Measurements from ENCODE around the gene PTPRN2. TPM values are rescaled to one million over a fixed set of nuclear protein-coding genes. Genes with fewer than 3 reads are reported as not detected.

PTPRN2 gene
- total RNA-seq, 1 experiment from 2014 or later = 1.1 TPM

- no TSS peak for BruUV-seq (replicated peaks)
- no peaks in the 10 kb centered on the region for H3K27me3 ChIP-seq (ENCODE audit: control insufficient read depth, insufficient read depth, low read length)
- H3K27ac ChIP-seq (ENCODE audit: low read length) = no peak overlapping the region
- DNase-seq (ENCODE audit: low read depth, low spot score) (no peak), ATAC-seq (no peak)
- ChIA-PET CTCF (no interaction called here), POLR2A (no interaction called here)
- no peaks in the 10 kb centered on the region for H3K9me3 ChIP-seq (ENCODE audit: control insufficient read depth, insufficient read depth, low read depth, low read length)
- in situ Hi-C loops (cut with HindIII; ENCODE audit: low pct_unique_long_range_greater_than_20kb, low sequenced_read_pairs) (no loop called here), intact Hi-C loops (cut with micrococcal nuclease; ENCODE audit: unreplicated experiment) (no loop called here)
- H3K4me3 ChIP-seq (ENCODE audit: low read depth in 2 of 2, low read length in 2 of 2) = no peak overlapping the region
- TF ChIP-seq TCF7L2 (IDR thresholded peaks at IDR 0.05; ENCODE audit: low read depth, low read length) (no peak), CTCF (IDR thresholded peaks at IDR 0.05) (no peak), REST (IDR thresholded peaks at IDR 0.05; ENCODE audit: insufficient read depth in 1 of 2, low read depth in 2 of 2, low read length in 1 of 2) (no peak), SIN3A (IDR thresholded peaks at IDR 0.05; ENCODE audit: borderline replicate concordance, insufficient read depth, low read depth, low read length) (no peak), POLR2AphosphoS5 (IDR thresholded peaks at IDR 0.05; ENCODE audit: low read depth, low read length) (no peak)
- no peaks in the 10 kb centered on the region for H3K4me1 ChIP-seq (ENCODE audit: control insufficient read depth, insufficient read depth, low read length)
- no peaks in the 10 kb centered on the region for H3K36me3 ChIP-seq (ENCODE audit: control insufficient read depth, insufficient read depth, low read length)
These were observed 484.7 kb downstream of the PTPRN2 start for GRCh38 chr7:158102897-158103296.

DNA sequence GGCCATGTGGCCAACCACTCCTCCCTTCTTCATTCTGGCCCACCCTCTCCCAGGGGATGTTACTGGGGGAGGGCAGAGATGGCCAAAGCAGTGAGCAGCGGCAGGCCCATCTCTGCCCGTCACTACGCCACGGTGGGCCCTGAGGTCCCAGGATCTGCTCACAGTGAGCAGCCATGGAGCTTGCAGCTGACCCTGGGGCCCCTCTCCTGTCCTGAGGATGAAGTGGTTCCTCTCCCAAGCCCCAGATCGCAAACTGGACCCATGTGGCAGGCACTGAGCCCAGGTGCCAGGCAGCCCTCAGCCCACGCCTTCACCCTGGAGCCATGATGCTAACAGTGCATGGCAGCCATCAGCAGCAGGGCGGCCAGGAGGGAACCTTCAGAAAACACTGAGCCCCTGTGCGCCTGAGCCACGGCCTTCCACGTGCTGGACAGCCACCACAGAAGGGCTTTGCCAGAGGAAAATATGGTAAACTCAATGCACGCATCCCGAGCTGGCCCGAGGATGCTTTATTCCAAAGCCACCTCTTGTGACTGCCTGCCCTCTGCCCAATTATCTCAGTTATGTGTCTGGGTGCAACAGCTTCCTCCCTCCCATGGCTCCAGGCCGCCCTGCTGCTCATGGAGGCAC is 485.7 kb downstream of the PTPRN2 start:
- CTCF ChIA-PET = no interaction called here
- BruUV-seq (replicated peaks) = no TSS peak
- no peak for ATAC-seq
- Histone ChIP-seq H3K36me3 (ENCODE audit: control insufficient read depth, insufficient read depth, low read length) (no peaks in the 10 kb centered on the region), H3K4me3 (ENCODE audit: low read depth in 2 of 2, low read length in 2 of 2) (no peak overlapping the region), H3K9me3 (ENCODE audit: control insufficient read depth, insufficient read depth, low read depth, low read length) (no peaks in the 10 kb centered on the region), H3K27ac (ENCODE audit: low read length) (no peak overlapping the region), H3K27me3 (ENCODE audit: control insufficient read depth, insufficient read depth, low read length) (no peaks in the 10 kb centered on the region), H3K4me1 (ENCODE audit: control insufficient read depth, insufficient read depth, low read length) (no peaks in the 10 kb centered on the region)
- intact Hi-C loops (cut with micrococcal nuclease; ENCODE audit: unreplicated experiment) (no loop called here), in situ Hi-C loops (cut with HindIII; ENCODE audit: low pct_unique_long_range_greater_than_20kb, low sequenced_read_pairs) (no loop called here)
- DNase-seq (ENCODE audit: low read depth, low spot score) = no peak
- TF ChIP-seq REST (IDR thresholded peaks at IDR 0.05; ENCODE audit: insufficient read depth in 1 of 2, low read depth in 2 of 2, low read length in 1 of 2) (no peak), SIN3A (IDR thresholded peaks at IDR 0.05; ENCODE audit: borderline replicate concordance, insufficient read depth, low read depth, low read length) (no peak), CTCF (IDR thresholded peaks at IDR 0.05) (no peak), TCF7L2 (IDR thresholded peaks at IDR 0.05; ENCODE audit: low read depth, low read length) (no peak)
- POLR2A ChIA-PET = no interaction called here
